Cerebellar nuclear complex (tissue), 1 donor: ENCODE measurements around the gene WHAMM.
"Not testable (repeated sequence)": the region's sequence is repeated elsewhere in the genome, so short reads cannot be mapped to it uniquely, and the experiment has no call there.

Experiments used
- DNase-seq, 2 experiments: peaks; one replicate each; lab custom pipeline; 2025; lab: John Stamatoyannopoulos, UW

The WHAMM gene

GRCh38 chr15:82802497-82802896, 6.9 kb upstream of the WHAMM start:
- no peak for DNase-seq

DNA sequence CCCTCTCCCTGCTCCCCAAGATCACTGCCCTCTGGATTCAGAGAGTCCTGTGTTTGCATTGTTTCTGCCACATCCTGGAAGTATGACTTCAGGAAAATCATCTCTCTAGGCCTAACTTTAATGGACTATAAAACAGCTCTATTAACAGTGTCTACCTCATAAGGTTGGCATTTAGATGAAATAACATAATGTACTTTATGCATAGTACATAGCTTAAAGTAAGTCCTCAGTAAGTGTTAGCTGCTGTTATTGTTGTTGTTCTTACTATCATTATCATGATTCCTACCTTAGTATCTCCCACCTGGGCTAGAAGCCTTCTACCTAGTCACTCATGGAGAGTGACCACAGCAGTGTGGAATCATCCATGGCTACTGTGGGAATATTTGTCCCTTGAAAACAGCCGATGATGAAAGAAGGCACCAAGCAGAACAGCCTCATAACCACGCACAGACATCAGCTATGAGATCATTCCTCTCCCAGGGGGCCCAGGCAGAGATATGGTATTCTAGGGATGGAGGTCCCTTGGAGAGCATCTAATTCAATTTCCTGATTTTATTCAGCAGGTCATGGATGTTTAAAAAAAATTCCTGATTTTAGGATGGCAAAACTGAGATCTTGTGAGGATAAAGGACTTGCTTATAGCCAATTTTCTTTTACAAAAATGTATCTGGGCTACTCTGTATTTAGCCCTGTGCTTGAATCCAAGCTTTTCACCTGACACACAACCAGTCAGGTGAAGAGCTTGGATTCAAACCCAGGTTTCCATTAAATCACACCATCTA, 5.4 kb upstream of the WHAMM start:
- no peak for DNase-seq

DNA sequence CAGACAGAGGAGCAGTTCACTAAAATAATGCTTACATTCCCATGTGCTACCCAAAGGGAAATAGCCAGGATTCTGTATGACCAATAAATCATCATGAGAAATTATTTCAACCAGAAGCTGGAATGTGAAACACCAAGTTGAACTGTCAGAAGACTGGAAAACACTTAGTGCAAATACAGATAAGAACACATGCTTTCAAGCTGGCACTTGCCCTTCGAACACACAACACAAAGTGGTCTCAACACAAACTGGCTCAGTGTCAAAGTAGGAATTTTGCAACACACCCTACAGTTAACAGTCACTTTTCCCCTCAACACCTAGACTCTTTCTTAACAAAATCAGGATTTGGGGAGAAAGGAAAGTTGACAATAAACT, 4.9 kb upstream of the WHAMM start:
- no peak for DNase-seq

DNA sequence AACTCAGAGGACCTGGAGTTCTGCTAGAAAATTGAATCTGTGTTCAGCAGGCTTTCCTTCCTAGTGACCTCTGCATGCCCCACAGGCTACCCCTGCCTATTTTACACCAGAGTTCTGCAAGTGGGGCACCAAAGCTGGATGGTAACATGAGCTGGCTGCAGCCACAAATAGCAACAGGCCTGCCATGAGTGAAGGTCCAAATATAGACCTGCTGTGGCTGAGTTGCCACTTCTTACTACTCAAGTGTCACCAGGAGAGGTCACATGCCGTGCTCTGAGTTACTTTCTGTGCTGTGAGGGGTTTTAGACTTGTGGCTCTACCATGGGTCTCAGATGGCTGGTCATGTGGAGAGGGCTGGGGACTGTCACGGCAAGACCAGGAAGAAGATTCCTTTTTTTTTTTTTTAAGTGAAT, 3.4 kb upstream of the WHAMM start, which contains the start of gene FSD2:
FSD2 (minus strand) TSS at position 76 of the 413 bp plus-strand sequence. CDS start 18,679 bp downstream, outside the sequence.
- DNase-seq: no peak

- DNase-seq: no peak
Observed at GRCh38 chr15:82807920-82808633, 1.4 kb upstream of the WHAMM start.

DNA sequence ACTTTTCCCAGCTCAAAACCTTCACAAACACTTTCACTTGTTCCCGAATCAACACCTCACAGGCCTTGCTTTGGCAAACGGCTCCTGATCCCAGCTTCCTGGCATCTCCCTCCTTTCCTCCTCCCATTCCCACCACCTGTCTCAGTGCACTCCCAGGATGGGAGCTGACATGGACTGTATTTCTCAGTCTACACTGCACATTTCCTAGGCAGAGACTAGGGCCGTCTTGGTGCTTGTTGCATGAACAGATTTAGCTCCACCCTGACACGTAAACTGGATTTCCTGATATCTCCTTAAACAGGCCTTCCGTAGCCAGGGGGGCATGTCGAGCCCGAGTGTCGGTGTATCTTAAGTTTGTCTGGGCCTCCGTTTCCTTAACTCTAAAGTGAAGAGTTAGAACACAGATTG, 790 bp upstream of the WHAMM start:
- DNase-seq: no peak

- no peak for DNase-seq
Observed at GRCh38 chr15:82810061-82810889, 847 bp downstream of the WHAMM start.

GRCh38 chr15:82810890-82811426, 1.5 kb downstream of the WHAMM start:
- no peak for DNase-seq

DNA sequence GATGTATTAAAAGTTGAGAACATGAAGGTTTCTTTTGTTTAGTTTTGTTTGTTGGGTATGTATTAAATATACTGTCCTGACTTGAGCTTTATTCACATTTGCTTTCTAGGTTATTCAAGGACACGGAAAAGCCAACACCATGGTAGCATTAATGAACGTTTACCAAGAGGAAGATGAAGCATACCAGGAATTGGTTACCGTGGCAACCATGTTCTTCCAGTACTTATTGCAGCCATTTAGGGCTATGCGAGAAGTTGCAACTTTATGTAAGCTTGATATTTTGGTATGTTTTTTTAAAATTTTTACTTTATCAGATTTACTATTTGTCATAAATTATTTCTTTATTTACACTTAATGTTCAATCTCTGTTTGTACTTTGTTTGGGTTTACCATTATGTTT, 3.6 kb downstream of the WHAMM start:
- no peak for DNase-seq

GRCh38 chr15:82820128-82820527, 10.7 kb downstream of the WHAMM start:
- DNase-seq: no peak

DNA sequence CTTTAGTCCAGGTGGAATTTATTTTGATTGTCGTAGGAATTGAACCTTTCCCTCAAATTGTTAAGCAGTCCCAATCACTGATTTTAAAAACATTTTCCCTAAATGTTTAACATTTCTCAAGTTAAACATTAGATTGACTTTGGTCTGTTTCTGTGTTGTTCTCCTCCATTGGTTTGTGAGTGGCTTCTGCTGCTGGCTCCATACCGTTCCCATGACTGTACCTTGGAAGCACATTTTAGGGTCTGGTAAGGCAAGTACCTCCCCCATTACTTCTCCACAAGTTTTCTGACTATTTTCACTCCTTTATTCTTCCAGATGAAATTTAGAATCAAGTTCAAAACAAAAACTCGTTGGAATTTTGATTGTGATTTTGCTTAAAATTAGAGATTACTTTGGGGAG, 12.0 kb downstream of the WHAMM start:
- DNase-seq: not testable (repeated sequence)

DNA sequence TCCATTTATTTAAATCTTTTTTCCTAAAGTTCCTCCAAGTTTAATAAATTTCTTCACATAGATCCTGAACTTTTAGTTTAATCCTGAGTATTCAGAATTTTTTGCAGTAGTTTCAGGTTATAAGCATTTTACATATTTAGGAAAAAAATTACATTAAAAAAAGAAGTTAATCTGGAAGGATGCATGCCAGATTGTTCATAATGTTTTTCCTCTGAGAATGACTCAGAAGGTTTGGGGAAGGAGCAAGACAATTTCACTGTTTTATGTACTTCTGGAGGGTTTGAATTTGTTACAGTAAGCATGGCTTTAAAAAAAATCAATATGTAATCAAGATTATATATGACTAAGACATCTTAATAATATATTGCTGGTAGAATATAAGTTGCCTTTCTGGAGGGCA, 12.4 kb downstream of the WHAMM start:
- not testable (repeated sequence) for DNase-seq

DNA sequence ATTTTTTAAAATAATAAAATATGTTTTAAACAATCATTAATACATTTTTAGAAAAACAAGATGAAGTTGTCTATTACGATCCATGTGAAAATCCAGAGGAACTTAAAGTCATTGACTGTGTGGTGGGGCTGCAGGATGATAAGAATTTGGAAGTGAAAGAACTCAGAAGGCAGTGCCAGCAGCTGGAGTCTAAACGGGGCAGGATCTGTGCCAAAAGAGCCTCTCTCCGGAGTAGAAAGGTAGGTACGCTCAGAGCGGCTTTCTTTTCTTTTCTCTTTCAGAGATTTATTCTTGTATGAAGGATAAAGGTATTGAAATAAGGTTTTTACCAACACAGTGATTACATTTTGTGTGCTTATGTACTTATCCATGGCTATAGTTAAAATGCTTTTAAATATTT, 13.6 kb downstream of the WHAMM start:
- DNase-seq: no peak

DNA sequence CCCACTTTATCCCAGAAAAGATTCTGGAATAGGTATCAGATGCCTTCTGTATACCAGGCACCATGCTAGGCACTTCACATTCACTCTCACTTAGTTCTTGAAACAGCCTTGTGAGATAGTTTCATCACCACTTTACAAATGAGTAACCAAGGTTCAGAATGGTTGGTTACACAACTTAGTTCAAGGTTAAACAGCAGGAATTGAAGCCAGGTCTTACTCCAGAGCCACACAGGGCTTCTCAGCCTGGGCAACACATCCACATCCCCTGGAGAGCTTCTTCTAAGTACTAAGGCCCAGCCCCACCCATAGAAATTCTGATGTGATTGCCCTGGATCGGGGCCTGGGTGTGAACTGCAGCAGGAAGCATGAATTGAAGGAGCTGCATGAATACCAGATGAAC, 18.6 kb downstream of the WHAMM start:
- no peak for DNase-seq

GRCh38 chr15:82829234-82829633, 19.8 kb downstream of the WHAMM start:
- no peak for DNase-seq

GRCh38 chr15:82830427-82831173, 21.2 kb downstream of the WHAMM start:
- no peak for DNase-seq

DNA sequence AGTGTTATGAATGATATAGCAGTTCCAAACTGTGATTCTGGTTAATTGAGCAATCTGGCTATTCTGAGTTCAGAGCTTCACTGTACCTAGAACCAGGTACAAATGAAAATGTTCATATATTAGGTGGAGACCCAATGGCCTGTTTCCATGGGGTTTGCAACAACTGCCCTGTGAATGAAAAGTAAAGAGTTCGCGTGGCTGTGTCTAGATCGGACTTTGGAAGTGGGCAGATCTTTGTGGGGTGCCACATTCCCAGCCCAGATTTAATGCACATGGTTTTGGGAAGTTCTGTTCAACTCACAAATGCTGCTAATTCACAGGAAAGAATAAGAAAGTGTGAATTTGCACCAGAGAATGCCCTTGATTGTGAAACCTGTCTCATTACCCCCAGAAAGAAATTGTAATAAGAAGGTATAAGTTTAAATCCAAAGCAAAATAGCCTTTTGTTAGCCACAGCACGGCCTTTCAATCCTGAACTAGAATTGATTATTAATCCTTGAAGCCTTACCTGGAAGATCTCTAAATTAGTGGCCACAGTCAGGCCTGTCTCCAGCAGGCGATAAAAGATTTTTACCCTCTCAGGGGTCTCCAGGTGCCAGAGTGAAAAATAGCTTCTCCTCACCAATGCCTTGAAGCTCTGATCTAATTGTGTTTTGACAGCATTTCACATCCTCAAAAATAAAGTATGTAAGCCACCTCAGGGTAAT, 22.6 kb downstream of the WHAMM start:
- no peak for DNase-seq

- no peak for DNase-seq
Observed at GRCh38 chr15:82832601-82833361, 23.4 kb downstream of the WHAMM start.

DNA sequence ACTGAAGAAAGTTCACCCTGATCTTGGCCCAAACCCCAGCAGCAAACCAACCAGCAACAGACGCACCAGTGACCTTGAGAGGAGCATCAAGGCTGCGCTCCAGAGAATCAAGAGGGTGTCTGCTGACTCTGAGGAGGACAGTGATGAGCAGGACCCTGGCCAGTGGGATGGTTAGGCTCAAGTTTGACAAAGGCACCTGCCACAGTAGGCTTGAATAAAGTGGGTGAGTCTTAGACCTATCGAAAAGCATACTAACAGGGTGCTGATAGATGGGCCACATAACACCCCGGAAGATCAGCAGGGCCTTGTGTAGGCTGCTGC, 23.9 kb downstream of the WHAMM start:
- no peak for DNase-seq

DNA sequence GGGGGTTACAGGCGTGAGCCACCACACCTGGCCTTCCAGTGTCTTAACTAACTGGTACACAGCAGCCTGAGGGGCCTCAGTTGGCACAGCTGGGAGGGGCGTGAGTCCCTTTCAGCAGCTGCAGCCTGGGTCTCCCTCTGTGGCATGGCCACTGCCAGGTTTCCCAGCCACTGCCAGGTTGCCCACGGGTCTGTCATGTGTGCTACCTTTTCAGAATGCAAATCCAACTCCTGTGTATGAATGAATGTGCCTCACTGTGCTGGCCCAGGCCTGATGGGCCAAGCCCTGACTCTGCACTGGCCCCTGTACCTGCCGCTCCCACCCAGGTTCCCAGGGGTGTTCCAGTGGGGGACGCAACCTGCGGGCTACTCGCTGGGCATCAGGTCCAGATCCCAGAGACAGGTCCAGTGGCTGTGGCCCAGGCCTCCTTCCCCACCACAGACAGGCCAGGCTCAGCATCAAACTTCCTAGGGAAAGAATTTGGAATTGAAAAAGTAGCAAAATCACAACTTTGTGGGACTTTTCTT, 26.0 kb downstream of the WHAMM start:
- no peak for DNase-seq
